ENCODE data around the gene WDR81.
"Not testable (repeated sequence)": the region's sequence is repeated elsewhere in the genome, so short reads cannot be mapped to it uniquely, and the experiment has no call there.

DNA sequence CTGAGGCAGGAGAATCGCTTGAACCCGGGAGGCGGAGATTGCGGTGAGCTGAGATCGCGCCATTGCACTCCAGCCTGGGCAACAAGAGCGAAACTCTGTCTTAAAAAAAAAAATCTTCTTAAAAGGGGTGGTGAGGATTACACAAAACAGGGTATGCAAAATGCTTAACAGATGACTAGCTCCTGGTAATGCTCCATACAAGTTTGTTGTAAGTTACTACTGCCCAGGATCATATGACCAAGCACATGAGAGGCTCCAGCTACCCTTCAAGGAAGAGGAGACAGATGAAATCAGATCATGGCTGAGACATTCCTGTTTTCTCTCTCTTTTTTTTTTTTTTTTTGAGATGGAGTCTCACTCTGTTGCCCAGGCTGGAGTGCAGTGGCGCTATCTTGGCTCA, 2.5 kb upstream of the WDR81 start:
- TF ChIP-seq, protein P1, sequence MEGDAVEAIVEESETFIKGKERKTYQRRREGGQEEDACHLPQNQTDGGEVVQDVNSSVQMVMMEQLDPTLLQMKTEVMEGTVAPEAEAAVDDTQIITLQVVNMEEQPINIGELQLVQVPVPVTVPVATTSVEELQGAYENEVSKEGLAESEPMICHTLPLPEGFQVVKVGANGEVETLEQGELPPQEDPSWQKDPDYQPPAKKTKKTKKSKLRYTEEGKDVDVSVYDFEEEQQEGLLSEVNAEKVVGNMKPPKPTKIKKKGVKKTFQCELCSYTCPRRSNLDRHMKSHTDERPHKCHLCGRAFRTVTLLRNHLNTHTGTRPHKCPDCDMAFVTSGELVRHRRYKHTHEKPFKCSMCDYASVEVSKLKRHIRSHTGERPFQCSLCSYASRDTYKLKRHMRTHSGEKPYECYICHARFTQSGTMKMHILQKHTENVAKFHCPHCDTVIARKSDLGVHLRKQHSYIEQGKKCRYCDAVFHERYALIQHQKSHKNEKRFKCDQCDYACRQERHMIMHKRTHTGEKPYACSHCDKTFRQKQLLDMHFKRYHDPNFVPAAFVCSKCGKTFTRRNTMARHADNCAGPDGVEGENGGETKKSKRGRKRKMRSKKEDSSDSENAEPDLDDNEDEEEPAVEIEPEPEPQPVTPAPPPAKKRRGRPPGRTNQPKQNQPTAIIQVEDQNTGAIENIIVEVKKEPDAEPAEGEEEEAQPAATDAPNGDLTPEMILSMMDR (conservative IDR thresholded peaks at IDR 0.05; ENCODE audit: low read depth, low read length): not testable (repeated sequence)
- not testable (repeated sequence) for TF ChIP-seq EZH2 (IDR thresholded peaks at IDR 0.05; ENCODE audit: borderline replicate concordance, low read depth, low read length, poor library complexity, severe bottlenecking)
